Neural progenitor cell (in vitro differentiated cells): ENCODE results near the gene ARHGAP11A. TPM values are rescaled to one million over a fixed set of nuclear protein-coding genes. Genes with fewer than 3 reads are reported as not detected.

Experiments
- DNase-seq: peaks from one replicate; pipeline ENCODE4 v3.0.0-alpha.2; 2016; ENCODE audit warnings: low spot score
- H2AFZ ChIP-seq: fragments of 200-600 bp; sonication (generic); replicated peaks from 2 replicates; pipeline ENCODE4 v1.6.1; 2016; ENCODE audit warnings: antibody characterized with exemption
- H3F3A ChIP-seq: fragments of 200-600 bp; sonication (generic); 2 replicates; pipeline ENCODE4 v1.6.1; 2016; ENCODE audit warnings: antibody characterized with exemption, low read depth
- H3K27ac ChIP-seq: fragments of 200-600 bp; sonication (generic); 2 replicates; pipeline ENCODE4 v1.5.1; 2016; ENCODE audit warnings: mild to moderate bottlenecking
- H3K27me3 ChIP-seq: fragments of 200-600 bp; sonication (generic); 2 replicates; pipeline ENCODE4 v1.6.1; 2016; ENCODE audit warnings: mild to moderate bottlenecking, moderate library complexity
- H3K36me3 ChIP-seq: fragments of 200-600 bp; sonication (generic); 2 replicates; pipeline ENCODE4 v1.5.1; 2016
- H3K4me1 ChIP-seq: fragments of 200-600 bp; sonication (generic); 2 replicates; pipeline ENCODE4 v1.6.1; 2016; ENCODE audit warnings: mixed run types
- H3K4me2 ChIP-seq: fragments of 200-600 bp; sonication (generic); 2 replicates; pipeline ENCODE4 v1.6.1; 2016
- H3K4me3 ChIP-seq: fragments of 200-600 bp; sonication (generic); 2 replicates; pipeline ENCODE4 v1.5.1; 2016
- H3K79me2 ChIP-seq: fragments of 200-600 bp; sonication (generic); 2 replicates; pipeline ENCODE4 v1.6.1; 2016; ENCODE audit warnings: low read depth
- H3K9ac ChIP-seq: fragments of 200-600 bp; sonication (generic); 2 replicates; pipeline ENCODE4 v1.6.1; 2016
- H3K9me3 ChIP-seq: fragments of 200-600 bp; sonication (generic); 2 replicates; pipeline ENCODE4 v1.5.1; 2016; ENCODE audit warnings: low read depth
- H4K20me1 ChIP-seq: fragments of 200-600 bp; sonication (generic); 2 replicates; pipeline ENCODE4 v1.6.1; 2016; ENCODE audit warnings: low read depth
- H3K27ac Mint-ChIP-seq: 3 replicates; pipeline ENCODE4 v1.8.0; 2021; ENCODE audit warnings: mixed read lengths
- H3K27me3 Mint-ChIP-seq: 2 replicates; pipeline ENCODE4 v1.8.0; 2022; ENCODE audit warnings: low read depth, mild to moderate bottlenecking, inconsistent platforms, moderate library complexity, mixed read lengths; ENCODE audit not compliant: insufficient read depth
- H3K36me3 Mint-ChIP-seq: 3 replicates; pipeline ENCODE4 v1.8.0; 2021; ENCODE audit warnings: mixed read lengths
- H3K4me1 Mint-ChIP-seq: 3 replicates; pipeline ENCODE4 v1.8.0; 2021; ENCODE audit warnings: mixed read lengths
- H3K4me3 Mint-ChIP-seq: 3 replicates; pipeline ENCODE4 v1.8.0; 2021; ENCODE audit warnings: mild to moderate bottlenecking, moderate library complexity, mixed read lengths
- H3K9me3 Mint-ChIP-seq: 3 replicates; pipeline ENCODE4 v1.8.0; 2020; ENCODE audit warnings: mixed read lengths
- CTCF ChIP-seq: fragments of 200-600 bp; sonication (generic); IDR thresholded peaks from 2 replicates; pipeline ENCODE4 v1.5.1; 2017; ENCODE audit warnings: antibody characterized with exemption, mild to moderate bottlenecking
- EZH2 ChIP-seq: fragments of 200-600 bp; sonication (generic); IDR thresholded peaks from 2 replicates; pipeline ENCODE4 v1.6.1; 2017; ENCODE audit warnings: antibody characterized with exemption, mild to moderate bottlenecking, moderate library complexity
- EZH2phosphoT487 ChIP-seq: fragments of 200-600 bp; sonication (generic); IDR thresholded peaks from 2 replicates; pipeline ENCODE4 v1.6.1; 2017; ENCODE audit warnings: antibody characterized with exemption
- total RNA-seq: library from RNA; depleted of rRNA; stranded (reverse); fragments of >200 nt; gene quantifications from 2 replicates; pipeline ENCODE4 v1.2.3, GENCODE V29; 2015; ENCODE audit warnings: low replicate concordance

The ARHGAP11A gene
- total RNA-seq, 1 donor from 2014 or later = 83.9 TPM

- Histone ChIP-seq H3K4me1 (no peaks in the 10 kb centered on the region), H3K36me3 (peaks cover 51% of the 10 kb centered on the region), H3F3A (peaks cover 39% of the 10 kb centered on the region), H3K27ac (no peak overlapping the region), H2AFZ (no peak overlapping the region), H3K9me3 (no peaks in the 10 kb centered on the region), H4K20me1 (no peaks in the 10 kb centered on the region), H3K4me3 (no peak overlapping the region), H3K27me3 (no peaks in the 10 kb centered on the region), H3K4me2 (no peak overlapping the region), H3K9ac (no peak overlapping the region), H3K79me2 (peaks cover 4% of the 10 kb centered on the region)
- H3K27me3 Mint-ChIP-seq = no peaks in the 10 kb centered on the region
- no peak overlapping the region for H3K4me3 Mint-ChIP-seq
- H3K36me3 Mint-ChIP-seq = peaks cover 32% of the 10 kb centered on the region
- DNase-seq = no peak
- no peak for TF ChIP-seq EZH2
- no peak for TF ChIP-seq CTCF
- TF ChIP-seq EZH2phosphoT487 = no peak
- H3K4me1 Mint-ChIP-seq = peaks cover 7% of the 10 kb centered on the region
- H3K27ac Mint-ChIP-seq = no peak overlapping the region
- no peaks in the 10 kb centered on the region for H3K9me3 Mint-ChIP-seq
Observed at GRCh38 chr15:32636908-32637567, 21.7 kb downstream of the ARHGAP11A start.

GRCh38 chr15:32637704-32638103, 22.4 kb downstream of the ARHGAP11A start:
- Histone ChIP-seq H3K4me2 (no peak overlapping the region), H3K9ac (no peak overlapping the region), H3K4me3 (no peak overlapping the region), H3K4me1 (peaks cover 1% of the 10 kb centered on the region), H3K9me3 (no peaks in the 10 kb centered on the region), H3K36me3 (peaks cover 49% of the 10 kb centered on the region), H3K27me3 (no peaks in the 10 kb centered on the region), H3K27ac (no peak overlapping the region), H3K79me2 (peaks cover 4% of the 10 kb centered on the region), H3F3A (peaks cover 44% of the 10 kb centered on the region), H2AFZ (no peak overlapping the region), H4K20me1 (no peaks in the 10 kb centered on the region)
- Mint-ChIP-seq H3K9me3 (no peaks in the 10 kb centered on the region), H3K27ac (no peak overlapping the region), H3K4me3 (no peak overlapping the region), H3K27me3 (no peaks in the 10 kb centered on the region), H3K4me1 (peaks cover 9% of the 10 kb centered on the region), H3K36me3 (peaks cover 32% of the 10 kb centered on the region)
- TF ChIP-seq EZH2phosphoT487 (no peak), CTCF (no peak), EZH2 (no peak)
- no peak for DNase-seq

DNA sequence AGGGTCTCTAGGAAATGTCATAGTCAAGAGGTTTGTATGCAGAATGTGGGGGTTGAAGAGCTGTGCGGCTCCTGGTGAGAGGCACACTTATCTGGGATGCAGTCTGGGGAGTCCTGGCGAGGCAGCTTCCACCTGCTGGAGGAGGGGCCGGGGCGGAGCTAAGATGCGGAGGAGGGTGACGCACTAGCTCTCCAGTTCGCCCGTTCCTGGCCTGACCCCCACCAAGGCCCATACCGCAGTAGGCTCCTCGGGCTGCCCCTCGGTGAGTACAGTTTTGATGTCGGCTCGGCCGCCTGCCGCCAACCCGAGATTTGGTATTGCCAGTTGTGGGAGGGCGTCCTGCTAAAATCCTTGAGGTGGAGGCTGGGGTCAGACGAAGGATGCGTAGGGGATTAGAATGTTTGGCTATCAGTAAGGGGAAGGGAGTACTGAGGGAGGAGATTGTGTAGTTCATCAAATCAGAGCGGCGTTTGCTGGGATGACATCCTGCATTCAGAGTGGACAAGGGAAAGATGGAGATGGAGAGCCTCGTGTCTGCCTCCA, 26.3 kb downstream of the ARHGAP11A start, which contains the start of gene SCG5:
SCG5 (plus strand) TSS at position 194 of the 543 bp plus-strand sequence. CDS start 1,883 bp downstream, outside the sequence.
- peak; percentile 86 for DNase-seq
- Histone ChIP-seq H3K4me2 (peak within 1 kb of the TSS; percentile 79), H3K9me3 (no peaks in the 10 kb centered on the region), H3K36me3 (peaks cover 13% of the 10 kb centered on the region), H2AFZ (peak within 1 kb of the TSS; percentile 68), H3K27ac (peak within 1 kb of the TSS; percentile 84), H3K4me1 (peaks cover 12% of the 10 kb centered on the region), H3K4me3 (peak within 1 kb of the TSS; percentile 54), H4K20me1 (no peaks in the 10 kb centered on the region), H3K9ac (no peak within 1 kb of the TSS), H3K27me3 (no peaks in the 10 kb centered on the region), H3F3A (peaks cover 45% of the 10 kb centered on the region), H3K79me2 (peaks cover 11% of the 10 kb centered on the region)
- H3K36me3 Mint-ChIP-seq = peaks cover 13% of the 10 kb centered on the region
- peak within 1 kb of the TSS; percentile 77 for H3K4me3 Mint-ChIP-seq
- peaks cover 23% of the 10 kb centered on the region for H3K4me1 Mint-ChIP-seq
- TF ChIP-seq EZH2 (no peak), EZH2phosphoT487 (no peak), CTCF (no peak)
- H3K27ac Mint-ChIP-seq = peak within 1 kb of the TSS; percentile 1
- no peaks in the 10 kb centered on the region for H3K27me3 Mint-ChIP-seq
- H3K9me3 Mint-ChIP-seq = no peaks in the 10 kb centered on the region
